ENCODE measurements around the gene C16orf92.
A peak's percentile ranks its signal among the peaks of the same experiment; 100 is the strongest.

Gene C16orf92

GRCh38 chr16:30022887-30023286 lies at the start of gene C16orf92:
Gene C16orf92, plus strand, starts transcription at chr16:30023198. Its CDS starts 143 bp downstream, at chr16:30023341.
- DNase-seq, result no peak

- peak; percentile 99 for DNase-seq
These were observed 49.4 kb upstream of the C16orf92 start, which contains the start of gene TAOK2 for GRCh38 chr16:29973384-29974246. Gene TAOK2, plus strand, starts transcription at chr16:29973868. Its CDS starts 3,905 bp downstream, at chr16:29977773.

DNA sequence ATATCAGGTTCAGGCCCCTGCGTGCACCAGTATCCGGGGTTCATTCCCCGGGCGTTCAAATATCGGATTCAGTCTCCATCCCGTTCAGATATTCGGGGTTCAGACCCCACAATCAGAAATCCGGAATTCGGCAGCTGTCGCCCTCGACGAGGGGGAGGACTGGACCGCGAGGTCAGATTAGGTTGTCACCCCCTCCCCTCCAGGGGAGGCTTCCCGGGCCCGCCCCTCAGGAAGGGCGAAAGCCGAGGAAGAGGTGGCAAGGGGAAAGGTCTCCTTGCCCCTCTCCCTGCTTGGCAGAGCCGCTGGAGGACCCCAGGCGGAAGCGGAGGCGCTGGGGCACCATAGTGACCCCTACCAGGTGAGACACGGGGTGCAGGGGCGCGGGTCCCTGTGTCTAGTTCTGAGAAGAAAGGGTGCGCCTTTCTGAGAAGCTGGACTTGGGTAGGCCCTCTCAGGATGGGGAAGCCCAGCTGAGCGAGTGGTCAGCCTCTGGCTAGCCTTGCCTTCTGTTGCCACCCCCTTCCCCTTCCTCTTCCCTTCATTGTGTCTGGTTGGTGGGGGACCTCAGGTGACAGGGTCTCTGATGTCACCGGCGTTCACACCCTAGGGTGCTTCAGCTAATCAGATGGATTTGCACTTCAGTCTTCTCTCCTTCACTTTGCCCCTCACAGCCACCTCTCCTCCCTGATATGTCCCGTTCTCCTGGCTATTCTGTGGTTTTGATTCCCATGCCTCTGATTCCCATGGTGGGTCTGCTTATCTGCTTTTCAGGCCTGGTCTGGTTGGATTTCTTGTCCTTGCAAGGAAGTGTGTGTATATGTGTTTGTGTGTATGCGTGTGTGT lies 48.5 kb upstream of the C16orf92 start:
- DNase-seq, result no peak

DNA sequence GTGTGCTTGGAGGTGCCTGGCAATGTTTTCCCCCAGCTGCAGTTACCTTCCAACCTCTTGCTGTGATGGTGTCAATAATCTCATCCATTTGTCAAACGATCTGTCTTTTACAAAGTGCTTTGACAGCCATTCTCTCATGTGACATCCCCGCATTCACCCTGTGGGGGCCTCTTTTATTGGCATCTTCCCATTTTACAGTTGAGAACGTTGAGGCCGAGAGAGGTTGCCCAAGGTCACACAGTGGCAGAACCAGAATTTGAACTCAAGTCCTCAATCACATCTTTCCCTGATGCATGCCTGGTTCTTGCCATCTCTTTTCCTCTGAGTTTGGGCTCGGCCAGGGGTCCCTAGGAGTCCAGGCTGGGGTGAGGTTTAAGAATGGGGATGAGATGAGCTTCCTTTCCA lies 47.9 kb upstream of the C16orf92 start:
- DNase-seq, result no peak

DNA sequence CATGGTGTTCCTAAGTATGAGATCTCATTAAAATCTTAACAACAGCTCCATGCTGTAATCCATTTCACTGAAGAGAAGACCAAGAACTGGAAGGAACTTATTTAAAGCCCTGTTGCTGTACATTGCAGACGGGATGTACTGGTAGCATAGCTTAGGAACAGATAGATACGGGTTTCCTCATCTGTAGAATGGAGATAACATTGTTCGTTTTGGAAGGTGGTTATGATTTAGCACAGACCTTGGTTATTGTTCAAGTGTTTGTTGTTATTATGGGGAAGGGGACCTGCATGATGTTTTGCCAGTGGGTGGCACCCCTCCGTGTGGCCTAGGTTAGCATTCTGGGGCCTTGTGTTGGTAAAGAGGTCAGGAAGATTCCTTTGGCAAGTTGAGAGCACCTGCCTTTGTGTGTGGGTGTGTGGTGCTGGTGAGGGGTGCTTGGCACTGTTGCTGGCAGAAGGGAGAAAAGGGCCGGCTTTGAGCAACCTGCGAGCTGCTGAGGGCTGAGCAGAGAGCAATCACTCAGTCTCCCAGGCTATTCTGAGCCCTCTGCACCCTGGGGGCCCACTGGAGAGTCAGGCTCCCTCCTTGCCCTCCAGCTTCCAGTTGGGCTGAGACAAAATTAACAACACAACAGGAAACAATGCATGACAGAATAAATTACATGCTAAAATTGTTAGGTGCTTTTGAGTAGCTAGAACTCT lies 47.0 kb upstream of the C16orf92 start:
- DNase-seq, result no peak

DNA sequence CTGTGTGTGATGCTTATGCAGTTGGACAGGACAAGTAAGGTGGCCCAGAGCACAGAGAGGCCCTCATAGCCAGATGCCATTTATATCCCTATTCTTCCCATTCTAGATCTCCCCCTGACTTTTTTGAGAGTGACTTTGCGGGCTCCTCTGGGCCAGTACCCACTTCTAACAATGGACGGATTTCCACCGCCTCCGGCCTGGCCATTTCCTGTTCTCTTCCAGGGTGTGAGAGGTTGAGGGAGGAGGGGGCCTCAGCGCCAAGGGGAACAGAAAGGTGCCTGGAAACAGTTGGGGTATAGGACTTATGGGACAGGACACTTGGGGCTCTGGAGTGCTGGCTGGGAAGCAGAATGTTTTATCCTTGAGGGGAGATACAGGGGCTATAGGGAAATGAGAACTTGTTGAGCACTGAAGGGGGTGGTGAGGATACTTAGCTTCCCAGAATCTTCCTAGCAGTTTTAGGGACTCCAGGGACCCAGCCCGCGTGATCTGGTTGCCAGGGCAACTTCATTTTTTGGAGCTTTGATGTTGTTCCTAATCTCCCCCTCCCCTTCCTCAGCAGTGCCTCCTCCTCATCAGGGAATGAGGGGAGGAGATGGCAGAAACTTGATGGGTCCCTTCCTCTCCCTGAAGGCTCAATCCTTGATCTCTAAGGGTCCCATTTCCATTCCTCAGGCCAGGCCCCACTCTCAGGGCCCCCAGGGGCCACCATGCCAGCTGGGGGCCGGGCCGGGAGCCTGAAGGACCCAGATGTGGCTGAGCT lies 45.8 kb upstream of the C16orf92 start:
- DNase-seq, result no peak

DNA sequence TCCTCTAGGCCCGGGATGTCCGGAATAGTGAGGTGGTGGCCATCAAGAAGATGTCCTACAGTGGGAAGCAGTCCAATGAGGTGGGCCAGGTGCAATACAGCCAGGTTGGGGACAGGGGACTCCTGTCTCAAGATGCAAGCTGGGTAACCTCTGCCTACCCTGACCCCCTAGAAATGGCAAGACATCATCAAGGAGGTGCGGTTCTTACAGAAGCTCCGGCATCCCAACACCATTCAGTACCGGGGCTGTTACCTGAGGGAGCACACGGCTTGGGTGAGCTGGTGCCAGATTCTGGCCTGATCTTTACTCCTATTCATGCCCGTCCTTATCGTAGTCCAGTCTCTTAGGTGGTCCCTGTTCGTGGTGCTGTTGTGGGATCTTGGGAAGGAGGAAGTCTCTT lies 44.9 kb upstream of the C16orf92 start:
- DNase-seq, result no peak

DNA sequence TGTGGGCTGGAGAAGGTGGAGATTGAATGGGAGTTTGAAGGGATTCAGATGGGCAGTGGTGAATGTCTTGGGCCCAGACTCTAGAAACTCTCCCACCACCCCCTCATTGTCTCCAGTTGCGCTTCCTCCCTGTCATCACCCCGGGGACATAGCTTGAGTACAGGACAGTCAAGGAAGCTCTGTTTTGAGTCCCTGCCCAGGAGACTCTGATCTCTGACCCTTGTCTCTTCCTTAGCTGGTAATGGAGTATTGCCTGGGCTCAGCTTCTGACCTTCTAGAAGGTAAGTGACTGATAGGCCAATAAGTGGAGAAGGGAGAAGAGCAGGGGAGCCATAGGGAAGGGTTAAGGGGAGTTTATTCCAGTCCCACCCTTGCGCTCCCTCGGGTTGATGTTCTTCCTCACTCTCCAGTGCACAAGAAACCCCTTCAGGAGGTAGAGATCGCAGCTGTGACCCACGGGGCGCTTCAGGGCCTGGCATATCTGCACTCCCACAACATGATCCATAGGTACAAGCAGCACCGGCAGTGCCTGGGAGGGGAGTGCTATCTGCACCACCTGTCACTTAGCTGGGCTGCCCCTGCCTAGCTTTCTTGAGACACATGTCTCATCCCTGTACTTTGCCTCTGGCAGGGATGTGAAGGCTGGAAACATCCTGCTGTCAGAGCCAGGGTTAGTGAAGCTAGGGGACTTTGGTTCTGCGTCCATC lies 44.3 kb upstream of the C16orf92 start:
- DNase-seq, result no peak

GRCh38 chr16:29982560-29983419 lies 40.2 kb upstream of the C16orf92 start:
- no peak for DNase-seq

GRCh38 chr16:29983420-29984136 lies 39.4 kb upstream of the C16orf92 start:
- DNase-seq, result no peak

DNA sequence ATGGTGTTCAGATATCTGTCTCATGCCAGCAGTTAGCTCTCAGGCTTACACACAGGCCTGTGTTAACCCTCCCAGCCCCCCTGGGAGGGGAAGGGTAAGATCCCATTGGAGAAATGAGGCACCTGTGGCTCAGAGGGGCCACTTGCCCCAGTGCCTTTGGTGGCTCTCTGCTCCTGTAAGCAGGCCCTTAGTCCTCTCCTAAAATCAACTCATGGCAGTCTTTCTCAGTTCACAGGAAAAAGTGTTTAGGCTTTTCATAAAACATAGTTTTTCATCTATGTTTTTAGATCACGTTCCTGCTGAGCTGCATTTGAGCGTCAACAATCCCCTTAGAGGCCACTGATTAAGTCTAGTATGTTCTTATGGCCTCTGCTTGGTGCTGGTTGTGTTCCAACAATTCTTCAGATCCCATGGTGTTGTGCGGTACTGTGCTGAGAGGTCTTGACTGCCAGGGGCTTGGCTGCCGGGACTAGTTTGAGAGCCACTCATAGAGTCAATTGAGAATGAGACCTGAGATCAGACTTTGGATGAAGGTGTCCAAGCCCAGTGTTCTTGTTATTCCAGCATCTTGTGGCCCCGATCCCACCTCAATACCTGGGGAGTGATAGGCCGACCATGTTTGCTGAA lies 38.7 kb upstream of the C16orf92 start:
- DNase-seq, result no peak

DNA sequence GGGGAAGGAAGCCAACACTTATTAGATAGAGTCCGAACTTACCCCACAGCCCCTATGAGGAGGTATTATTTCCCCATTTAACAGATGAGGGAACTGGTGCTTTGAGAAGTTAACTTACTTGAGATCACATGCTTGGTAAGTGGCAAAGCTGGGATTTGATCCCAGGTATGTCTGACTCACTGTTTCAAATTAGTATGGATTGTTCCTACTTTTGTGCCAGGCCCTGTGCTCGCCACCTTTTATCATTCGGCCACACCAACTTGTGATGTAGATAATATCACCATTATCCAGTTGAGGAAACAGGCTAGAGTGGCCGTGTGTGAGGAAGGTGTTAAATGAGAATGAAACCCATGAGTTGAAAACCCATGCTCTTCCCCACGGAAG lies 38.2 kb upstream of the C16orf92 start:
- DNase-seq, result no peak

DNA sequence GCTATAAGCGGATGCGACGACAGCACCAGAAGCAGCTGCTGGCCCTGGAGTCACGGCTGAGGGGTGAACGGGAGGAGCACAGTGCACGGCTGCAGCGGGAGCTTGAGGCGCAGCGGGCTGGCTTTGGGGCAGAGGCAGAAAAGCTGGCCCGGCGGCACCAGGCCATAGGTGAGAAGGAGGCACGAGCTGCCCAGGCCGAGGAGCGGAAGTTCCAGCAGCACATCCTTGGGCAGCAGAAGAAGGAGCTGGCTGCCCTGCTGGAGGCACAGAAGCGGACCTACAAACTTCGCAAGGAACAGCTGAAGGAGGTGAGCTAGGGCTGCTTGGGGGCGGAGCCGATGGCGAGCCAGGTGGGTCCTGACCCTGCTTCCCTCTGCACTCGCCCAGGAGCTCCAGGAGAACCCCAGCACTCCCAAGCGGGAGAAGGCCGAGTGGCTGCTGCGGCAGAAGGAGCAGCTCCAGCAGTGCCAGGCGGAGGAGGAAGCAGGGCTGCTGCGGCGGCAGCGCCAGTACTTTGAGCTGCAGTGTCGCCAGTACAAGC lies 37.7 kb upstream of the C16orf92 start:
- no peak for DNase-seq

GRCh38 chr16:29986231-29986630 lies 36.8 kb upstream of the C16orf92 start:
- DNase-seq, result no peak

- no peak for DNase-seq
These were observed 36.1 kb upstream of the C16orf92 start for GRCh38 chr16:29986931-29987330.

DNA sequence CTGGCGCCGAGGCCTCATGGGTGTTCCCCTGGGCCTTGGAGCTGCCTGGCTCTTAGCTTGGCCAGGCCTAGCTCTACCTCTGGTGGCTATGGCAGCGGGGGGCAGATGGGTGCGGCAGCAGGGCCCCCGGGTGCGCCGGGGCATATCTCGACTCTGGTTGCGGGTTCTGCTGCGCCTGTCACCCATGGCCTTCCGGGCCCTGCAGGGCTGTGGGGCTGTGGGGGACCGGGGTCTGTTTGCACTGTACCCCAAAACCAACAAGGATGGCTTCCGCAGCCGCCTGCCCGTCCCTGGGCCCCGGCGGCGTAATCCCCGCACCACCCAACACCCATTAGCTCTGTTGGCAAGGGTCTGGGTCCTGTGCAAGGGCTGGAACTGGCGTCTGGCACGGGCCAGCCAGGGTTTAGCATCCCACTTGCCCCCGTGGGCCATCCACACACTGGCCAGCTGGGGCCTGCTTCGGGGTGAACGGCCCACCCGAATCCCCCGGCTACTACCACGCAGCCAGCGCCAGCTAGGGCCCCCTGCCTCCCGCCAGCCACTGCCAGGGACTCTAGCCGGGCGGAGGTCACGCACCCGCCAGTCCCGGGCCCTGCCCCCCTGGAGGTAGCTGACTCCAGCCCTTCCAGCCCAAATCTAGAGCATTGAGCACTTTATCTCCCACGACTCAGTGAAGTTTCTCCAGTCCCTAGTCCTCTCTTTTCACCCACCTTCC lies 35.5 kb upstream of the C16orf92 start:
- no peak for DNase-seq

DNA sequence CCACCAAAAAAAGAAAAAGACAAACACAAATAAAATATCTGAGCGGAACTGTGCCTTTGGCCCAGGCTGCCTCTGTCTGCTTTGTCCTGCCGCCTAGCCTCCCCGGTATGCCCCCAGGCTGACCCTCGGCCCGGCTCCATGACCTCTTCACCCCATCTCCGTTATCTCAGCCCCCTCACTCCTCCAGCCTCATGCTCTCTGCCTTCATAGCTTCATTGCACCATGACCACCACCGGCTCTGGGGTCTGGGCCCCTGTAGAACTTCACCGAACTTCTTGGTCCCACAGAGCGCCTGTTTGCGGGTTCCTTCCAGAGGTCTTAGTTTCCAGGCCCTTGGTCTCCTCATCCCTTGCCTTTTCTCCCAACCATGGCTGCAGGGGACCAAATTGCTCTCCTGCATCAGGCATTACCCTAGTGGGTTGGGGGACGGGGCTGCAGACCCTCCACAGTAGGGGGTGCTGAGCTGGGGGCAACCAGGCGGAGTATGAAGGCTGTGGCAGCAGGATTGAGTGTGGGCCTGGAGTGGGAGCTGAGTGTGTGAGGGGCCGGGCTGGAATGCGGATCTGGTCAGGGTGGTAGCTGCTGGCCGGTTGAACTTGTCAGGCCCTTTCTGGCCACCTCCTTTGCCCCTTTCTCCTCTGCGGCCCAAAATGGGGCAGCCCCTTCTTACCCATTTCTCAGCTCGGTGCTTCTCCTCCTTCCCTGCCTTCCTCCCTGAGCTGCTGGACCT lies 34.5 kb upstream of the C16orf92 start:
- no peak for DNase-seq
